HepG2 (cell line): ENCODE data around the gene PLD2. TPM values are rescaled to one million over a fixed set of nuclear protein-coding genes. Genes with fewer than 3 reads are reported as not detected.

Experiments
- FOXK1 ChIP-seq: sonication (generic); formaldehyde crosslinking; IDR thresholded peaks from 2 replicates; pipeline ENCODE4 v1.4.0; 2020; ENCODE audit warnings: low read depth, missing genetic modification reagents, borderline replicate concordance
- FOXP4 ChIP-seq: sonication (generic); formaldehyde crosslinking; IDR thresholded peaks from 2 replicates; pipeline ENCODE4 v1.4.0; 2020; ENCODE audit warnings: missing genetic modification reagents
- GLI4 ChIP-seq: sonication (generic); formaldehyde crosslinking; IDR thresholded peaks from 2 replicates; pipeline ENCODE4 v1.5.1; 2020; ENCODE audit warnings: missing genetic modification reagents, mild to moderate bottlenecking, moderate library complexity, borderline replicate concordance
- HIC2 ChIP-seq: sonication (generic); formaldehyde crosslinking; IDR thresholded peaks from 2 replicates; pipeline ENCODE4 v1.9.0; 2022; ENCODE audit warnings: low read depth, missing genetic modification reagents
- KAT7 ChIP-seq: IDR thresholded peaks from 2 replicates; pipeline ENCODE4 v1.6.1; 2018; ENCODE audit warnings: borderline replicate concordance, missing compliant biosample characterization
- KDM3A ChIP-seq: IDR thresholded peaks from 2 replicates; pipeline ENCODE4 v1.6.1; 2018; ENCODE audit warnings: low read depth, missing compliant biosample characterization
- MAF1 ChIP-seq: sonication (generic); formaldehyde crosslinking; IDR thresholded peaks from 2 replicates; pipeline ENCODE4 v1.5.0; 2020; ENCODE audit warnings: missing genetic modification reagents, borderline replicate concordance
- NR2F2 ChIP-seq: IDR thresholded peaks from 2 replicates; pipeline ENCODE4 v1.6.1; 2012; ENCODE audit warnings: low read depth, inconsistent platforms, borderline replicate concordance
- PATZ1 ChIP-seq: sonication (generic); formaldehyde crosslinking; IDR thresholded peaks from 2 replicates; pipeline ENCODE4 v1.4.0; 2020; ENCODE audit warnings: missing genetic modification reagents
- RARG ChIP-seq: sonication (generic); formaldehyde crosslinking; IDR thresholded peaks from 2 replicates; pipeline ENCODE4 v1.4.0; 2020; ENCODE audit warnings: low read depth, mild to moderate bottlenecking, missing genetic modification reagents
- SMAD1 ChIP-seq: sonication (generic); formaldehyde crosslinking; IDR thresholded peaks from 2 replicates; pipeline ENCODE4 v1.4.0; 2020; ENCODE audit warnings: missing genetic modification reagents, low read depth, mild to moderate bottlenecking, borderline replicate concordance
- ZBTB37 ChIP-seq: sonication (generic); formaldehyde crosslinking; IDR thresholded peaks from 2 replicates; pipeline ENCODE4 v1.4.0; 2020; ENCODE audit warnings: mild to moderate bottlenecking, missing genetic modification reagents
- ZFAT ChIP-seq: sonication (generic); formaldehyde crosslinking; conservative IDR thresholded peaks from 2 replicates; pipeline ENCODE4 v1.8.1; 2023; ENCODE audit warnings: missing genetic modification reagents, inconsistent platforms
- ZHX1 ChIP-seq: sonication (generic); formaldehyde crosslinking; IDR thresholded peaks from 2 replicates; pipeline ENCODE4 v1.8.1; 2022; ENCODE audit warnings: low read depth, mild to moderate bottlenecking, missing genetic modification reagents
- ZNF232 ChIP-seq: sonication (generic); formaldehyde crosslinking; IDR thresholded peaks from 2 replicates; pipeline ENCODE4 v1.4.0; 2020; ENCODE audit warnings: missing genetic modification reagents, borderline replicate concordance
- ZNF720 ChIP-seq: sonication (generic); formaldehyde crosslinking; IDR thresholded peaks from 2 replicates; pipeline ENCODE4 v1.4.0; 2020; ENCODE audit warnings: missing genetic modification reagents
- ZNF761 ChIP-seq: sonication (generic); formaldehyde crosslinking; conservative IDR thresholded peaks from 2 replicates; pipeline ENCODE4 v1.4.0; 2020; ENCODE audit warnings: mild to moderate bottlenecking, missing genetic modification reagents
- ZSCAN22 ChIP-seq: sonication (generic); formaldehyde crosslinking; IDR thresholded peaks from 2 replicates; pipeline ENCODE4 v1.4.0; 2020; ENCODE audit warnings: mild to moderate bottlenecking, missing genetic modification reagents
- ZSCAN29 ChIP-seq: sonication (generic); formaldehyde crosslinking; conservative IDR thresholded peaks from 2 replicates; pipeline ENCODE4 v1.4.0; 2020; ENCODE audit warnings: mild to moderate bottlenecking, missing genetic modification reagents
- polyA plus RNA-seq, 8 experiments: library from polyadenylated mRNA; depleted of rRNA in 3 of 8; stranded (reverse) in 7 of 8; unstranded in 1 of 8; fragments of >200 nt; fragmentation: Illumina TruSeq in 4 of 8; extraction: Trizol in 4 of 8; gene quantifications; 2 replicates each; pipeline versions ENCODE4 v1.2.1 to v1.2.3, GENCODE V29; 2011 to 2016; ENCODE audit warnings: low read depth in 4 of 8, missing spikeins in 1 of 8, mixed read lengths in 1 of 8; ENCODE audit not compliant: insufficient read depth in 1 of 8
- total RNA-seq, 5 experiments: library from RNA; depleted of rRNA; stranded (reverse); fragments of >200 nt; fragmentation: Illumina TruSeq; extraction: Trizol; gene quantifications; 2 replicates each; pipeline ENCODE4 v1.2.3, GENCODE V29; 2016; ENCODE audit warnings: low read depth in 1 of 5

Gene PLD2
- total and polyA plus RNA-seq, 2 of the 13 experiments (the other 11 are each of a cell fraction or from before 2014, with no cell fraction given): 13.4 to 29.7 TPM

- no peak for TF ChIP-seq ZNF720 (CRISPR knock-in tag)
- peak; percentile 70 for TF ChIP-seq ZSCAN29 (CRISPR knock-in tag)
- no peak for TF ChIP-seq MAF1 (CRISPR knock-in tag)
- TF ChIP-seq NR2F2: 0 out of 2 replicates have a peak, but pooled peaks have one; percentile 9
- no peak for TF ChIP-seq ZNF232 (CRISPR knock-in tag)
- TF ChIP-seq RARG: no peak
- TF ChIP-seq KDM3A: peak; percentile 29; the same call in 1 of the 2 replicates
- TF ChIP-seq PATZ1 (CRISPR knock-in tag): 0 out of 2 replicates have a peak, but pooled peaks have one; percentile 57
- no peak for TF ChIP-seq FOXK1 (CRISPR knock-in tag)
- TF ChIP-seq ZBTB37: no peak
- TF ChIP-seq KAT7 (CRISPR knock-in tag): peak; percentile 94; the same call in 1 of the 2 replicates
- TF ChIP-seq HIC2 (CRISPR knock-in tag): peak; percentile 34; the same call in 1 of the 2 replicates
- TF ChIP-seq FOXP4: no peak
- no peak; the same call in 1 of the 2 replicates for TF ChIP-seq ZNF761
- TF ChIP-seq SMAD1 (CRISPR knock-in tag): no peak; the same call in 1 of the 2 replicates
- no peak for TF ChIP-seq ZFAT (CRISPR knock-in tag)
- no peak for TF ChIP-seq GLI4 (CRISPR knock-in tag)
- TF ChIP-seq ZSCAN22 (CRISPR knock-in tag): no peak
- no peak for TF ChIP-seq ZHX1
Measured at GRCh38 chr17:4833178-4833940, 26.4 kb downstream of the PLD2 start, which contains the start of gene MINK1 (continued).
